NB4 (cell line): ENCODE measurements around the gene GGTA1.

ENCODE experiments used
- MAX ChIP-seq: IDR thresholded peaks from 2 replicates; pipeline ENCODE4 v1.6.1; 2011; ENCODE audit warnings: low read depth, low read length
- TF ChIP-seq, protein P1 (sequence below): IDR thresholded peaks from one replicate; pipeline ENCODE4 v1.5.1; 2012; ENCODE audit warnings: low read depth, low read length

- TF ChIP-seq, protein P1, sequence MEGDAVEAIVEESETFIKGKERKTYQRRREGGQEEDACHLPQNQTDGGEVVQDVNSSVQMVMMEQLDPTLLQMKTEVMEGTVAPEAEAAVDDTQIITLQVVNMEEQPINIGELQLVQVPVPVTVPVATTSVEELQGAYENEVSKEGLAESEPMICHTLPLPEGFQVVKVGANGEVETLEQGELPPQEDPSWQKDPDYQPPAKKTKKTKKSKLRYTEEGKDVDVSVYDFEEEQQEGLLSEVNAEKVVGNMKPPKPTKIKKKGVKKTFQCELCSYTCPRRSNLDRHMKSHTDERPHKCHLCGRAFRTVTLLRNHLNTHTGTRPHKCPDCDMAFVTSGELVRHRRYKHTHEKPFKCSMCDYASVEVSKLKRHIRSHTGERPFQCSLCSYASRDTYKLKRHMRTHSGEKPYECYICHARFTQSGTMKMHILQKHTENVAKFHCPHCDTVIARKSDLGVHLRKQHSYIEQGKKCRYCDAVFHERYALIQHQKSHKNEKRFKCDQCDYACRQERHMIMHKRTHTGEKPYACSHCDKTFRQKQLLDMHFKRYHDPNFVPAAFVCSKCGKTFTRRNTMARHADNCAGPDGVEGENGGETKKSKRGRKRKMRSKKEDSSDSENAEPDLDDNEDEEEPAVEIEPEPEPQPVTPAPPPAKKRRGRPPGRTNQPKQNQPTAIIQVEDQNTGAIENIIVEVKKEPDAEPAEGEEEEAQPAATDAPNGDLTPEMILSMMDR, result no peak
- no peak for TF ChIP-seq MAX
Measured at GRCh38 chr9:121443981-121444380, 55.7 kb downstream of the GGTA1 start.
